ENCODE measurements around the gene EED.

EED gene

DNA sequence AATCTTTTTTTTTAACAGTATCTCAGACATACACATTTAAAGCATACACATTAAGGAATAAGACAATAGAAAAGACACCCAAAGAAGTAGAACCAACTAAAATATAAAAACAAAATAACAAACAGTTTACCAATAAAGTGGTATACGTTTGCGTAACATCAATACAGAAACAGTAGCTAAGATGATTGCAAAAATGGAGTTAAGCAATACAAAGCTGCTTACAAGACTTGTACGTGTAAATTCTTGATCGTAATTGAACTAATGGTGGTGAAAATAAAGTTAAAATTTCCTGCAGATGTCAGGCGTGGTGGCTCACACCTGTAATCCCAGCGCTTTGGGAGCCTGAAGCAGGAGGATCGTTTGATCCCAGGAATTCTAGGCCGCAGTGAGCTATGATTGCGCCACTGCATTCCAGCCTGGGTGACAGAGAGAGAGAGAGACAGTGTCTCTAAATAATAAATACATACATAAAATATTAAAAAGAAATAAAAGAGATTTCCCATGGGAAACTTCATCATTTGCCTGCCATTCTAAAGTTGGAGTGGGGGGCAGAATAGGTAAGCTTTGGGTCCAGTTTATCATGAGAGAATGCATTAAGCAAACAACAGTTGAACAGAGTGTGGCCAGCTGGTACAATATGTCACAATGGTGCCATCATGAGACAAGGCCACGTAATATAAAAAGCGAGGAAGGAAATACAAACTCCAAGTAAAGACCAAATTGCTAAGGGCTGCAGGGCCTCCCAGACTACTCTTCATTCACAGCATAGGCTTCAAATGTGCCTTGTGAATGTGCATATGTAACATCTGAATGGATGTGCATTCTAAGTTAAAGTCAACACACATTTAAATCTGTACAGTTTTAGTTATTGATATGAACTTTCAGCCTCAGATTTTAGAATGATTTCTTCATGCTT is 38.9 kb upstream of the EED start:
- no peak for TF ChIP-seq POLR2AphosphoS5 (IDR thresholded peaks at IDR 0.05; ENCODE audit: low read depth, low read length)
- no peak for TF ChIP-seq TAF1 (IDR thresholded peaks at IDR 0.05; ENCODE audit: borderline replicate concordance, low read depth, low read length)
- no peak for TF ChIP-seq POLR2A (IDR thresholded peaks at IDR 0.05; ENCODE audit: low read depth, low read length)
- DNase-seq (ENCODE audit: insufficient read length) (no peak), FAIRE-seq (no peak)

DNA sequence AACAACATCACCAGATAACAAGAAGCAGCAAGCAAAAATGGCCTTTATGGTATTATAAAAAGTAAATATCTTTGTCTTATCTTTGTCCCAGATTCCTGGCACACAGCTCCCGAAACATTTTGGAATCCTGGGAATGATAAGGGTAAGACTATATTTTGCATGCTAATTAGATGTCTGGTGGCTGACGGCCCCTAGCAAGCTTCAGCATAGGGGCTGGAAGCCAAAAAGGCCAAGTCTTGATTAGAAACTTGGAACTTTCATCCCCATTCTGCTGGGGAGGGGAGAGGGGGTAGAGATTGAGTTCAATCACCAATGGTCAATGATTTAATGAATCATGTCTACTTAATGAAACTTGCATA is 38.2 kb upstream of the EED start:
- no peak for DNase-seq (ENCODE audit: insufficient read length)
- FAIRE-seq: no peak
- TF ChIP-seq TAF1 (IDR thresholded peaks at IDR 0.05; ENCODE audit: borderline replicate concordance, low read depth, low read length) (no peak), POLR2A (IDR thresholded peaks at IDR 0.05; ENCODE audit: low read depth, low read length) (no peak), POLR2AphosphoS5 (IDR thresholded peaks at IDR 0.05; ENCODE audit: low read depth, low read length) (no peak)

DNA sequence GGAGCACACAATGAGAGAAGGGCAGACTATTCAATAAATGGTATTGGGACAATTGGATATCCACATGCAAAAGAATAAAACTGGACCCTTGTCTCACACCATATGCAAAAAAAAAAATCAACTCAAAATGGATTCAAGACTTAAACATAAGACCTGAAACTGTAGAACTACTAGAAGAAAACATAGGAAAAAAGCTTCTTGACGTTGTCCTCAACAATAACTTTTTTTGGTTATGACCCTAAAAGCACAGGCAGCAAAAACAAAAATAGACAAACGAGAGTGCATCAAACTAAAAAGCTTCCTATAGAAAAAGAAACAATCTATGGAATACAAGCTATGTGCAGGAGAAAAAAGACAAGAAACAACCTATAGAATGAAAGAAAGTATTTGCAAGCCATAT is 37.1 kb upstream of the EED start:
- FAIRE-seq: peak; percentile 9
- no peak for DNase-seq (ENCODE audit: insufficient read length)
- TF ChIP-seq POLR2A (IDR thresholded peaks at IDR 0.05; ENCODE audit: low read depth, low read length) (no peak), TAF1 (IDR thresholded peaks at IDR 0.05; ENCODE audit: borderline replicate concordance, low read depth, low read length) (no peak), POLR2AphosphoS5 (IDR thresholded peaks at IDR 0.05; ENCODE audit: low read depth, low read length) (no peak)

DNA sequence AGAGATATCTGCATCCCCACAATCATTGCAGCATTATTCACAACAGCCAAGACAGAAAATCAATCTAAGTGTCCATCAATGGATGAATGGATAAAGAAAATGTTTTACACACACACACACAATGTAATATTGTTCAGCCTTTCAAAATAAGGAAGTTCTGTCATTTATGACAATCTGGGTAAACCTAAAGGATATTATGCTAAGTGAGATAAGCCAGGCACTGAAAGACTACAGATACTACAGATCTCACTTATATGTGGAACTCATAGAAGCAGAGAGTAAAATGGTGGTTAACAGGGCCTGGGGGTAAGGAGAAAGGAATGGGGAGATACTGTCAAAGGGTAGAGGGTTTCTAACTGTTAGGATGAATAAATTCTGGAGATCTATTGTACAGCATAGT is 36.0 kb upstream of the EED start:
- no peak for TF ChIP-seq POLR2AphosphoS5 (IDR thresholded peaks at IDR 0.05; ENCODE audit: low read depth, low read length)
- no peak for TF ChIP-seq POLR2A (IDR thresholded peaks at IDR 0.05; ENCODE audit: low read depth, low read length)
- TF ChIP-seq TAF1 (IDR thresholded peaks at IDR 0.05; ENCODE audit: borderline replicate concordance, low read depth, low read length): no peak
- peak; percentile 24 for FAIRE-seq
- DNase-seq (ENCODE audit: insufficient read length): no peak

DNA sequence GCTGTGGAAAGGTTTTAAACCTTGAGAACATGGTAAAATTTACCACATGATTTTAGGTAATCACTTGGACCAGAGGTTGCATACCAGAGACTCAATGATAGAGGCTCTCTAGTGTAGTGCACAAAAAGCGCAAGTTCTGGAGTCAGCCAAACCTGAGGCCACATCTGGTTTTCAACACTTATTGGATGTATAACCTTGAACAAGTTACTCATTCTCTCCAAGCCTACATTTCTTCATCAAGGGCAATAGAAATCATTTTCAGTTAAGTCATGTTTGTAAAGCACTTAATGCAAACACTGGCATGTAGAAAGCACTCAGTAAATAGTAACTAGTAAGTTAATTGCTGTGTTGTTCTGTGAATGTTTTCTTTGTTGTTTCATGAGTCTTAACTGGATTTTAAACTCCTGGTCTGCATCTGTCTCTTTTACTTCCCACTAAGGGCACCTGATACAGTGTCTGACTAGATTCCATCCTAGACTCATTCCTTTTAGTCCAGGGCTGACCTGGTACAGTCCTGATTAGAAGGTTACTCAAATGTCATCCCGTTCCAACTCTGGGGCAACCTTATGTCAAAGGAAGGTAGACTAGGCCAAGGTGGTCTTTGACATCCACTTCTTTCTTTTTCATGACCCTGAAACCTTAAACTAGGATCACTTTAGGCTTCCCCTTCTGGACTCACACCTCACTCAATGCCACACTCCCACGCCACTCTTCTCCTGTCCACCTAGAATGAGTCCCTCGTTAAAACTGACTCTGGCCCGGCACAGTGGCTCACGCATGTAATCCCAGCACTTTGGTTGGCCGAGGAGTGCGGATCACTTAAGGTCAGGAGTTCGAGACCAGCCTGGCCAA is 34.5 kb upstream of the EED start:
- TF ChIP-seq POLR2A (IDR thresholded peaks at IDR 0.05; ENCODE audit: low read depth, low read length) (no peak), POLR2AphosphoS5 (IDR thresholded peaks at IDR 0.05; ENCODE audit: low read depth, low read length) (no peak), TAF1 (IDR thresholded peaks at IDR 0.05; ENCODE audit: borderline replicate concordance, low read depth, low read length) (no peak)
- peak; percentile 44 for FAIRE-seq
- no peak for DNase-seq (ENCODE audit: insufficient read length)

DNA sequence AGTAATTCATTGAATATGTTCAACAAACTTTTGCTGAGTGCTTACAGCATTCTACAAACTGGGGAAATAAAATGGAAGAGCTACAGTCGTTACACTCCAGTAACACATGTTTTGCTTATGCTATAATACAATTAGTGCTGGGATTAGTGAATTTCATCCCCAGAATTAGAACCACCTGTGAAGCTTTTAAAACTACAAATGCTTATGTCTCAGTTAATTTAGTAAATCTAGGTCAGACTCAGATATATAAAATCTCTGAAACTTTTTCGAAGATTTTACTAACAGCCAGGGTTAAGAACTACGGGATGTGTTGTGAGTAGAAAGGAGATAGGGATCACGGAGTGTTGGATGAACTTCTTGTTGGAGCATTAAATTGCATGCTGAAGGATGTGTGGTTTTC is 33.7 kb upstream of the EED start:
- TF ChIP-seq POLR2AphosphoS5 (IDR thresholded peaks at IDR 0.05; ENCODE audit: low read depth, low read length): no peak
- TF ChIP-seq POLR2A (IDR thresholded peaks at IDR 0.05; ENCODE audit: low read depth, low read length): no peak
- no peak for TF ChIP-seq TAF1 (IDR thresholded peaks at IDR 0.05; ENCODE audit: borderline replicate concordance, low read depth, low read length)
- no peak for DNase-seq (ENCODE audit: insufficient read length)
- no peak for FAIRE-seq

DNA sequence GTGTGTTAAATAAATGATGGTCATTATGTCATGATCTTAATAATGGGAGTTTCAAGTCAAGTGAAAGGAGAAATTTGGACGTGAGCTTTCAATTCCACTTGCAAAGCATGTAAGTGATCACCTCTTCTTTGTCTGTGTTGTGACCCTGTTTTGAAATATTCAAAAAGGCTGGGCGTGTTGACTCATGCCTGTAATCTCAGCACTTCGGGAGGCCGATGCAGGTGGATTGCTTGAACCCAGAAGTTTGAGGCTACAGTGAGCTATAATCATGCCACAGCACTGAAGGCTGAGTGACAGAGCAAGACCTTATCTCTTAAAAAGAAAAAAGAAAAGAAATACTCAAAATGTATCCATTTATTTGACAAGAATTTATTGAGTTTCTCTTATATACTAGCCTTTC is 32.9 kb upstream of the EED start:
- peak; percentile 72 for FAIRE-seq
- TF ChIP-seq POLR2A (IDR thresholded peaks at IDR 0.05; ENCODE audit: low read depth, low read length): no peak
- no peak for TF ChIP-seq TAF1 (IDR thresholded peaks at IDR 0.05; ENCODE audit: borderline replicate concordance, low read depth, low read length)
- no peak for TF ChIP-seq POLR2AphosphoS5 (IDR thresholded peaks at IDR 0.05; ENCODE audit: low read depth, low read length)
- DNase-seq (ENCODE audit: insufficient read length): no peak

DNA sequence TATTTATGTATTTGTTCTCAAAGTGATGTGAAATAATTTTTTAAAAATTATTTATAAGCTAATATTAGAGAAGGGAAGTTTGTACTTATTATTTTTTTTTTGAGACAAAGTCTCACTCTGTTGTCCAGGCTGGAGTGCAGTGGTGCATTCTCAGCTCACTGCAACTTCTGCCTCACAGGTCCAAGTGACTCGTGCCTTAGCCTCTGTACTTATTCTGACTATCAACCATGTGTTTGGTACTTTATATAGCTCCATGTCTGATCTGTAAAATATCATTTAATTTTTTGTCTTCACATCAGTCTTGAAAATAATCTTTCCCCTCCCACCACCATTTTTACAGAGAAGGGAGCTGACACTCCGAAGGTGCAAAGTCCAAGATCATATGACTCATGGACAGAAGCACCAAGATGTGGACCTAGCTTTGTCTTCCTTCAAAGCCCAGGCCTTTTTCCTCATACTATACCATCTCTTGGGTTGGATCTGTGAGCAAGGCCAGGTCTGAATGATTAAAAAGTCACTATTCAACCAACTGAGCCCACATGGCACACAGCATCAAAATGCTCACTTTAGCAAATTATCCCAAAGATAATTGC is 32.4 kb upstream of the EED start:
- peak; percentile 84 for FAIRE-seq
- no peak for DNase-seq (ENCODE audit: insufficient read length)
- TF ChIP-seq POLR2AphosphoS5 (IDR thresholded peaks at IDR 0.05; ENCODE audit: low read depth, low read length) (no peak), TAF1 (IDR thresholded peaks at IDR 0.05; ENCODE audit: borderline replicate concordance, low read depth, low read length) (no peak), POLR2A (IDR thresholded peaks at IDR 0.05; ENCODE audit: low read depth, low read length) (no peak)

DNA sequence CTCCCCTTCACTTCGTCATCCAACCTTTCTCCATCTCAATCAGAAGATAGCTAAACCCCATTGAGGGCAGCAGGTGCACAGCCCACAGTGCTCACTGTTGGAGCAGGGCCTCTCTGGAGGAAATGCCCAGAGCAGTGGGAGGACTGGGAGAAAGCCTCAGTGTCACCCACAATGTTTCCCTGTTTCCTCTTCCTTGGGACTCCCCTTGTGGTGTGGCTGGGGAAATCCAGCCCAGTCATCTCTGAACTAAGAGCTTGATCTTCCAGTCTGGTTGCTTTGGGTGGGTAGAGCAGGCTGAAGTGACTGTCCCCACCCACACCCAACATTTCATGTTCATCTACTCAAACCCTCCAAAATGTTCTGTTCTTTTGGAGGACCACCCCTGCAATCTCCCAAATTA is 29.8 kb upstream of the EED start:
- TF ChIP-seq POLR2AphosphoS5 (IDR thresholded peaks at IDR 0.05; ENCODE audit: low read depth, low read length): peak; percentile 34; the same call in 1 of the 2 replicates
- no peak for TF ChIP-seq TAF1 (IDR thresholded peaks at IDR 0.05; ENCODE audit: borderline replicate concordance, low read depth, low read length)
- no peak for TF ChIP-seq POLR2A (IDR thresholded peaks at IDR 0.05; ENCODE audit: low read depth, low read length)
- DNase-seq (ENCODE audit: insufficient read length): no peak
- FAIRE-seq: peak; percentile 92

DNA sequence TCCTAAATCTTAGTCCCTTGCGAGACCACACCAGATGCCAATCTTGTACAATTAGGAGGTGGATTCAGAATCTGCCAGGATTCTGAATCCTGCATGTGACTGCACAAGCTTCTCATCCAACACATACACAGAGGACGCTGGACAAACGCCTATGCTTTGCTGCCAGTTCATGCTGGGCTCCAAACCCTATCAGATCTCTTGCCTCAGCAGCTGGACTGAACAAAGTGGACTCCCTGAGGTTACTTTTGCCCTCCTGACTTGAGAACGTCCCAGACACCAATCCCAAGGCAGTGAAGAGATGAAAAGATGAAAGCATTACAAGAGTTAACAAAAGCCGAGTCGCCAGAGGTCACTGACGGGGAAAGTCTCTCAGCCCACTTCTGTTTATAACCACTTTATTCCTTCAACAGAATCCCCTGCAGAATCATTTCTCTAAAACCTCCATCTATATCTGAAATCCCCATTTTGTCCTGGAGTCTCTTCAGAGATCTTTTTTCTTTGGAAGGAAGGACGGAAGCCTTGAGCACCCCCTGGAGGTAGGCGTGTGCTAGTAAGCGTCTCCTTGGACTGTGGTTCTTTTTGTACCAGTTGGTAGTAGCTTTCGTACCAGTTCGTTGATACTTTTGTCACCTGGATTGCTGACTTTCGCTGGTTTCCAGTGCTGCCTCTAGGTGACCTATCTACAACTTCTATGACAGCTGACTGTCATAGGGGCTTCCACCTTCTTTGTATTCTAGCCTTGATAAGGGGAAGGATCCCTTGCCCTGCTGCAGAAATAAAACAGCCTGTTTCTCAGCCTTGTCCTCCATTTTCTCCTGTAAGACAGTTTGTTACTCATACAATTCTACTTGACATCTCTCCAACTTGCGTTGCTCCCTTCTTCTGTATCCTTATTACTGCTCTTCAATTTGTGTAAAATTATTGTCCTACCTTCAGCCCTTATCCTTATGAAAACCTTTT is 26.1 kb upstream of the EED start:
- TF ChIP-seq POLR2A (IDR thresholded peaks at IDR 0.05; ENCODE audit: low read depth, low read length) (no peak), POLR2AphosphoS5 (IDR thresholded peaks at IDR 0.05; ENCODE audit: low read depth, low read length) (no peak), TAF1 (IDR thresholded peaks at IDR 0.05; ENCODE audit: borderline replicate concordance, low read depth, low read length) (no peak)
- DNase-seq (ENCODE audit: insufficient read length) (no peak), FAIRE-seq (peak; percentile 98)
